AML-193 (cell line): Measurements from ENCODE around the gene PTPRM.
"Not testable (repeated sequence)": the region's sequence is repeated elsewhere in the genome, so short reads cannot be mapped to it uniquely, and the experiment has no call there.

Experiments used
- DNase-seq, 2 experiments: peaks; one replicate each; lab custom pipeline; 2025; lab: John Stamatoyannopoulos, UW

The PTPRM gene

GRCh38 chr18:8050616-8051329 is 483.7 kb downstream of the PTPRM start:
- no peak for DNase-seq

GRCh38 chr18:8051453-8051852 is 484.3 kb downstream of the PTPRM start:
- no peak for DNase-seq

GRCh38 chr18:8052237-8052701 is 485.2 kb downstream of the PTPRM start:
- DNase-seq, result no peak

GRCh38 chr18:8056723-8057122 is 489.6 kb downstream of the PTPRM start:
- DNase-seq, result no peak

GRCh38 chr18:8063152-8063551 is 496.0 kb downstream of the PTPRM start:
- DNase-seq, result not testable (repeated sequence)

GRCh38 chr18:8063733-8064132 is 496.6 kb downstream of the PTPRM start:
- DNase-seq, result no peak

GRCh38 chr18:8065284-8065683 is 498.2 kb downstream of the PTPRM start:
- DNase-seq, result no peak

GRCh38 chr18:8065773-8066172 is 498.7 kb downstream of the PTPRM start:
- DNase-seq, result no peak

- no peak for DNase-seq
Observed at GRCh38 chr18:8069708-8070107, 502.6 kb downstream of the PTPRM start.

GRCh38 chr18:8073167-8073566 is 506.1 kb downstream of the PTPRM start:
- DNase-seq, result no peak

GRCh38 chr18:8080092-8080491 is 513.0 kb downstream of the PTPRM start:
- no peak for DNase-seq

GRCh38 chr18:8081267-8081666 is 514.2 kb downstream of the PTPRM start:
- DNase-seq, result no peak

GRCh38 chr18:8081872-8082553 is 514.9 kb downstream of the PTPRM start:
- DNase-seq, result no peak

GRCh38 chr18:8084160-8084559 is 517.0 kb downstream of the PTPRM start:
- DNase-seq, result peak; percentile 6 to 21

- no peak for DNase-seq
Observed at GRCh38 chr18:8088626-8089025, 521.5 kb downstream of the PTPRM start.

GRCh38 chr18:8091035-8091434 is 523.9 kb downstream of the PTPRM start:
- no peak for DNase-seq

- no peak for DNase-seq
Observed at GRCh38 chr18:8095947-8096570, 528.9 kb downstream of the PTPRM start.

- DNase-seq, result no peak
Observed at GRCh38 chr18:8097399-8097798, 530.3 kb downstream of the PTPRM start.

GRCh38 chr18:8097927-8098326 is 530.8 kb downstream of the PTPRM start:
- no peak for DNase-seq

GRCh38 chr18:8106603-8107002 is 539.5 kb downstream of the PTPRM start:
- no peak for DNase-seq

- DNase-seq, result no peak
Observed at GRCh38 chr18:8107426-8107825, 540.3 kb downstream of the PTPRM start.

- DNase-seq, result no peak
Observed at GRCh38 chr18:8114480-8114879, 547.4 kb downstream of the PTPRM start.

- no peak for DNase-seq
Observed at GRCh38 chr18:8116341-8117005, 549.4 kb downstream of the PTPRM start.
